Measurements from ENCODE around the gene LOXHD1.

The LOXHD1 gene

DNA sequence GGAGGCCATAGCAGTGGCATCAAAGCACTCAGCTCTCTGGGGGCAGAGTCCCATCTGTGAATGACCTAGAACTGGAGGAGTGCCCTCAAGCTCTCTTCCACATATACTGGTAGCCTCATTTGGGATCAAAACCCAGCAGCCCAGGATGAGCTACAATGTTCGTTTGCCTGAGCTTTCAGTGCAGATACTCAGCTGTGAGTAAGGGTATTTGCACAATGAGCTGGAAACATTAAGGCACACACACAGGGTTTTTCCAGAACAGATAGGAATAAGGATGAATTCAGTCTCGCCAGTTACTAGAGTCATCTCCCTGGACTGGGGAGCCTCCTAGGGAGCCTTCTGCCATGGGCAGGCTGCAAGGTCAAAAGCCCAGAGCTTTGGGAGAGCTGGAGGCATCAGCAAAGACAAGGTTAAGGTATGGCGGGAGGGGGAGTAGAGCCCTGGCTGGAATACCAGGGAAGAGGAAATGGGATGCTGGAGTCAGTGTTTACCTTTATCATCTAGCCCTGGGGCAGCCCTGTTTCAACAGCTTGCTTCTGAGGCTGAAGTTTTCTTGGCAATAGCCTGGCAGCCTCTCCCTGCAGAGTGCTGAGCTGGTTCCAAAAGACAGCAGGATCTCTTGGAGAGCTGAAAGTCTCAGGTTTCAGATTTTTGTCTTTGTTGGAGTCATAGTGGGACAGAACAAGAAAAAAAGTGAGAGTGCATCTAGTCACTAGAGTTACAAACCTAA is 187.7 kb downstream of the LOXHD1 start:
- Histone ChIP-seq H3K27ac (no peak overlapping the region), H3K4me3 (no peak overlapping the region), H3K27me3 (no peaks in the 10 kb centered on the region), H3K36me3 (no peaks in the 10 kb centered on the region), H3K9ac (no peak overlapping the region), H3K4me2 (no peak overlapping the region), H3K9me3 (replicated peaks in 1 of 11) (no peaks in the 10 kb centered on the region), H3K4me1 (peaks cover 0 to 9% (median 2%) of the 10 kb centered on the region in 10 experiments; a peak in 6 of 20 replicates), H4K20me1 (no peaks in the 10 kb centered on the region)
- TF ChIP-seq Cebpa-rat (IDR thresholded peaks at IDR 0.05), result no peak

- Histone ChIP-seq H3K4me2 (no peak overlapping the region), H4K20me1 (no peaks in the 10 kb centered on the region), H3K4me3 (no peak overlapping the region), H3K27ac (no peak overlapping the region), H3K4me1 (peaks cover 0 to 10% (median 3%) of the 10 kb centered on the region in 10 experiments; a peak in 8 of 20 replicates), H3K36me3 (no peaks in the 10 kb centered on the region), H3K9me3 (replicated peaks in 1 of 11) (no peaks in the 10 kb centered on the region), H3K27me3 (no peaks in the 10 kb centered on the region), H3K9ac (no peak overlapping the region)
- no peak for TF ChIP-seq Cebpa-rat (IDR thresholded peaks at IDR 0.05)
Measured at GRCh38 chr18:46468426-46469180, 188.4 kb downstream of the LOXHD1 start.

DNA sequence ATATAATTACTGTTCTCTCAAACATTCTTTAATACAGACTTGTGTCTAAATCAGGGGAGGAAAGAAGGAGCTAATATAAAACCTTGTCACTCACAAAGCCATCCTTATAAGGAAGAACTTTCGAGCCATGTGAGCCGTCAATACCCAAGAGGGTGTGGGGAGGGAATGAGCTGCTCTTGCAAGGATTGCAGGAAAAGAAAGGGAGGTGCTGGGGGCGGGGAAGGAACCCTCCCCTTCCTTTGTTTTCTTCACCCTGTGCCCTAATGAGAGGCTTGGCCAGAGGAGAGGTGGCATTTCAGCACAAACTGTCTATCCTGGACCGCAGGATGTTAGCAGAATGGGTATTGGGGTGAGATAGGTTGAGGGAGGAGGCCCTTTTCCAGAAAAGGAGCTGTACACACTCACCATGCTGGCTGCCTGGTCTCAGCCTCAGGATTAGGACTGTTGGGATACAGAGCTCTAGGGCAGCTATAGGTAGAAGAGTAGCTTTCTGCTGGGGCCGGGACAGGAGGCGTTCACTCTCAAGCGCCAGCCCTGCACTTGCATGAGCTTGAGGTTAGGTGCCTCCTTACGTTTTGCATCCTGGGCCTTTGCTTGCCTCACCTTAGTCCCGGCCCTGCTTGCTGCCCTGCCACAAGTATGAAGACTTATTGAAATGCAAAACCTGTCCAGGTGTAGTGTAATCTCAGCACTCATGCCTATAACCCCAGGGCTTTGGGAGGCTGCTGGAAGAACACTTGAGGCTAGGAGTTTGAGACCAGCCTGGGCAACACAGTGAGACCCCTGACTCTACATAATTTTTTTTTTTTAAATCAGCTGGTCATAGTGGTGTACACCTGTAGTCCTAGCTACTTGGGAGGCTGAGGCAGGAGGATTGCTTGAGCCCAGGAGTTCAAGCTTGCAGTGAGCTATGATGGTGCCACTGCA is 190.5 kb downstream of the LOXHD1 start:
- Histone ChIP-seq H3K9ac (no peak overlapping the region), H3K9me3 (replicated peaks in 1 of 11) (no peaks in the 10 kb centered on the region), H3K4me1 (peaks cover 9 to 31% (median 20%) of the 10 kb centered on the region in 10 experiments), H3K4me2 (peak overlapping the region in 6 of 11 experiments; percentile 2 to 33 (median 7); a peak in 3 of 22 replicates), H3K4me3 (no peak overlapping the region), H3K27me3 (no peaks in the 10 kb centered on the region), H3K27ac (no peak overlapping the region), H4K20me1 (peaks cover 0 to 10% (median 0%) of the 10 kb centered on the region in 11 experiments; a peak in 1 of 22 replicates), H3K36me3 (no peaks in the 10 kb centered on the region)
- TF ChIP-seq Cebpa-rat (IDR thresholded peaks at IDR 0.05), result no peak

GRCh38 chr18:46464926-46465655 is 191.9 kb downstream of the LOXHD1 start:
- TF ChIP-seq Cebpa-rat (IDR thresholded peaks at IDR 0.05), result no peak
- Histone ChIP-seq H3K9me3 (replicated peaks in 1 of 11) (no peaks in the 10 kb centered on the region), H3K4me2 (no peak overlapping the region), H3K9ac (no peak overlapping the region), H3K27me3 (no peaks in the 10 kb centered on the region), H3K27ac (no peak overlapping the region), H3K4me1 (peaks cover 9 to 43% (median 30%) of the 10 kb centered on the region in 10 experiments), H3K36me3 (peaks cover 0 to 4% (median 0%) of the 10 kb centered on the region in 11 experiments; a peak in 2 of 22 replicates), H3K4me3 (no peak overlapping the region), H4K20me1 (peaks cover 0 to 10% (median 0%) of the 10 kb centered on the region in 11 experiments; a peak in 1 of 22 replicates)

- Histone ChIP-seq H3K4me2 (peak overlapping the region; percentile 27 to 82 (median 71)), H3K27ac (peak overlapping the region in 4 of 11 experiments; percentile 11 to 50 (median 42); a peak in 4 of 22 replicates), H3K27me3 (no peaks in the 10 kb centered on the region)
Measured at GRCh38 chr18:46462523-46462922, 194.5 kb downstream of the LOXHD1 start.

DNA sequence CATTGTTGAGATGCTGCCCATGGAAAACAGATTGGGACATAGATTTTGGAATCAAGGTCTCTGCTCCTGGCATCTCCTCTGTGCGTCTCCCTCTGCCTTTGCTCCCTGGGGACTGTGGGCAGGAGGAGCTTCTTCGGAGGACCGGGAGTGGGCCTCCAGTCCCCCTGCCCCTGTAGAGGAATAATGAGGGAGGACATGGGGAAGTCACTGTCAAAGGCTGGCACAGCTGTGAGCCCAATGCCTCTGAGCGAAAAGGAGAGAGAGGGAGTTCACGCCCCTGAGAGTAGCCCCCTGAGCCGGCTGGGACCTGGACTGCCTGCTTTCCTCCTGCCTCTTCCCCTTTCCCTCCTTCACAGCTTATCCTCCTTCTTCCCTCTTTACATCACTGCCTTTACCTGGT is 195.0 kb downstream of the LOXHD1 start:
- Histone ChIP-seq H3K9me3 (replicated peaks in 1 of 11) (no peaks in the 10 kb centered on the region), H3K27me3 (no peaks in the 10 kb centered on the region), H3K36me3 (peaks cover 4 to 32% (median 17%) of the 10 kb centered on the region in 11 experiments; a peak in 19 of 22 replicates), H3K4me1 (peaks cover 9 to 72% (median 44%) of the 10 kb centered on the region in 10 experiments), H3K9ac (0 out of 22 replicates have a peak overlapping the region, but pooled peaks of 2 of the 11 experiments have one; percentile 4 to 25), H3K4me3 (no peak overlapping the region), H3K4me2 (peak overlapping the region; percentile 27 to 82 (median 71)), H3K27ac (peak overlapping the region in 4 of 11 experiments; percentile 11 to 50 (median 42); a peak in 5 of 22 replicates), H4K20me1 (peaks cover 0 to 15% (median 0%) of the 10 kb centered on the region in 11 experiments; a peak in 3 of 22 replicates)
- no peak for TF ChIP-seq Cebpa-rat (IDR thresholded peaks at IDR 0.05)

More at GRCh38 chr18:46462523-46462922, 194.5 kb downstream of the LOXHD1 start:
- H3K4me3 ChIP-seq, result no peak overlapping the region
- peak overlapping the region in 2 of 11 experiments; percentile 4 to 25; a peak in 2 of 22 replicates for H3K9ac ChIP-seq
- peaks cover 0 to 27% (median 11%) of the 10 kb centered on the region in 11 experiments; a peak in 15 of 22 replicates for H3K36me3 ChIP-seq
- TF ChIP-seq Cebpa-rat (IDR thresholded peaks at IDR 0.05), result no peak
- H3K4me1 ChIP-seq, result peaks cover 9 to 68% (median 44%) of the 10 kb centered on the region in 10 experiments
- H3K9me3 ChIP-seq (replicated peaks in 1 of 11), result no peaks in the 10 kb centered on the region
- peaks cover 0 to 15% (median 0%) of the 10 kb centered on the region in 11 experiments; a peak in 3 of 22 replicates for H4K20me1 ChIP-seq

DNA sequence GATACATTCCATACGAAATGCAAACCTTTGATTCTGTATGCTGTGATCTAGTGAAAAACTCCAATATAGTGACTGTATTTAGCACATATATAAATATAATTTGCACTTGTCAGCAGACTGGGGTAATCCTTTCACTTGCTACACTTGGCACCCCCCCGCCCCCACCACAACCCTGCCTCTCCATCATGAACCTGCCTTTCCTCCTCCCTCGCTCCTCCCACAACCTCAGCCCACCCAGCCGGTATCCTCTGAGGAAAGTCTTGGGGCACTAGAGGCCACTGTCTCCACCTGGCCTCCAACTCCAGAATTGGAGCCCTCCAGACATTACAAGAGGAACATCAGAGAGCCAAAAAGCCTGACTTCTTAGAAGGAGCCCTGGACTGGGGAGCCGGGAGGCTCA is 196.3 kb downstream of the LOXHD1 start:
- Histone ChIP-seq H3K27ac (no peak overlapping the region), H3K4me3 (no peak overlapping the region), H3K4me1 (peaks cover 9 to 66% (median 41%) of the 10 kb centered on the region in 10 experiments), H3K36me3 (peaks cover 17 to 44% (median 28%) of the 10 kb centered on the region in 11 experiments), H3K9ac (no peak overlapping the region), H3K9me3 (replicated peaks in 1 of 11) (no peaks in the 10 kb centered on the region), H3K4me2 (peak overlapping the region in 2 of 11 experiments; percentile 12 to 23; a peak in 2 of 22 replicates), H4K20me1 (peaks cover 0 to 15% (median 0%) of the 10 kb centered on the region in 11 experiments; a peak in 3 of 22 replicates), H3K27me3 (no peaks in the 10 kb centered on the region)
- no peak for TF ChIP-seq Cebpa-rat (IDR thresholded peaks at IDR 0.05)

All from BLaER1 treated with 17β-estradiol and CSF1 and Interleukin-3, amounts not matched to agents 10 nM and 100 nM (cell line).